HG03135 (cell line): ENCODE data around the gene MTURN.

Experiments used
- ATAC-seq: cut with Tn5 transposase; IDR thresholded peaks from one replicate; pipeline ENCODE4 v1.9.1; 2021; ENCODE audit warnings: mild to moderate bottlenecking, moderate library complexity; ENCODE audit not compliant: unreplicated experiment

Gene MTURN

GRCh38 chr7:30159698-30160143 is 24.9 kb downstream of the MTURN start:
- ATAC-seq, result no peak

- ATAC-seq, result no peak
Observed at GRCh38 chr7:30160329-30160728, 25.5 kb downstream of the MTURN start.

GRCh38 chr7:30162133-30162532 is 27.3 kb downstream of the MTURN start:
- ATAC-seq, result no peak

GRCh38 chr7:30162622-30163124 is 27.9 kb downstream of the MTURN start:
- ATAC-seq, result peak; percentile 24

- peak; percentile 32 for ATAC-seq
Observed at GRCh38 chr7:30163231-30163894, 28.6 kb downstream of the MTURN start.

GRCh38 chr7:30164567-30164966 is 29.8 kb downstream of the MTURN start:
- ATAC-seq, result no peak

- ATAC-seq, result no peak
Observed at GRCh38 chr7:30165590-30165989, 30.8 kb downstream of the MTURN start.

- ATAC-seq, result no peak
Observed at GRCh38 chr7:30166155-30166840, 31.5 kb downstream of the MTURN start.

GRCh38 chr7:30166841-30167235 is 32.1 kb downstream of the MTURN start:
- no peak for ATAC-seq

GRCh38 chr7:30167901-30168300 is 33.1 kb downstream of the MTURN start:
- no peak for ATAC-seq

GRCh38 chr7:30168835-30169573 is 34.2 kb downstream of the MTURN start:
- ATAC-seq, result no peak

- no peak for ATAC-seq
Observed at GRCh38 chr7:30169579-30169978, 34.8 kb downstream of the MTURN start.

- ATAC-seq, result no peak
Observed at GRCh38 chr7:30170476-30171205, 35.9 kb downstream of the MTURN start.

GRCh38 chr7:30171766-30172447 is 37.1 kb downstream of the MTURN start:
- ATAC-seq, result no peak

- no peak for ATAC-seq
Observed at GRCh38 chr7:30172451-30172850, 37.7 kb downstream of the MTURN start.

- no peak for ATAC-seq
Observed at GRCh38 chr7:30173058-30173897, 38.5 kb downstream of the MTURN start.

- ATAC-seq, result no peak
Observed at GRCh38 chr7:30175180-30175579, 40.4 kb downstream of the MTURN start.

GRCh38 chr7:30175636-30176147 is 40.9 kb downstream of the MTURN start:
- ATAC-seq, result no peak

GRCh38 chr7:30176463-30177109 is 41.8 kb downstream of the MTURN start:
- ATAC-seq, result no peak
